IMR-90 (cell line): ENCODE results near the gene PCDH1. TPM values are rescaled to one million over a fixed set of nuclear protein-coding genes. Genes with fewer than 3 reads are reported as not detected.
"Not testable (repeated sequence)": the region's sequence is repeated elsewhere in the genome, so short reads cannot be mapped to it uniquely, and the experiment has no call there.

ENCODE experiments used
- ATAC-seq: fragments of 200-7000 bp; cut with Tn5 transposase; 2 replicates; pipeline ENCODE4 v1.9.1; 2020; ENCODE audit warnings: low read depth, mild to moderate bottlenecking, moderate library complexity
- BruUV-seq: library from RNA; stranded (reverse); fragments of 400-500 nt; replicated peaks from 2 replicates; lab custom pipeline; 2021; lab: Mats Ljungman, UMichigan
- CTCF ChIA-PET: fragments of 300-600 bp; formaldehyde crosslinking; extraction: SDS; loops from one replicate; lab custom pipeline; 2021; ENCODE audit warnings: antibody characterized with exemption; lab: Yijun Ruan, JAX
- POLR2A ChIA-PET: fragments of 300-600 bp; sonication (Branson Sonifier 250); formaldehyde crosslinking; loops from one replicate; lab custom pipeline; 2022; ENCODE audit warnings: antibody characterized with exemption; ENCODE audit not compliant: unreplicated experiment; lab: Charles Lee
- DNase-seq: peaks from one replicate; pipeline ENCODE4 v3.0.0; 2013
- H2AFZ ChIP-seq: replicated peaks from 2 replicates; pipeline ENCODE3; 2013; ENCODE audit warnings: low read length, mild to moderate bottlenecking; ENCODE audit not compliant: poor library complexity
- H2AK5ac ChIP-seq: 2 replicates; pipeline ENCODE4 v1.6.1; 2013; ENCODE audit warnings: low read depth, low read length, inconsistent platforms
- H2AK9ac ChIP-seq: replicated peaks from 2 replicates; pipeline ENCODE3; 2013; ENCODE audit warnings: mild to moderate bottlenecking, low read depth, low read length, moderate library complexity; ENCODE audit not compliant: poor library complexity
- H2BK120ac ChIP-seq: 2 replicates; pipeline ENCODE4 v1.6.1; 2013; ENCODE audit warnings: low read depth, low read length, inconsistent platforms
- H2BK15ac ChIP-seq: 3 replicates; pipeline ENCODE4 v1.6.1; 2013; ENCODE audit warnings: low read depth, low read length, inconsistent platforms
- H2BK20ac ChIP-seq: 2 replicates; pipeline ENCODE4 v1.6.1; 2013; ENCODE audit warnings: low read depth, mild to moderate bottlenecking, inconsistent platforms, low read length, moderate library complexity
- H2BK5ac ChIP-seq: 2 replicates; pipeline ENCODE4 v1.6.1; 2013; ENCODE audit warnings: mild to moderate bottlenecking, low read depth, low read length, inconsistent platforms; ENCODE audit not compliant: poor library complexity, severe bottlenecking
- H3K14ac ChIP-seq: replicated peaks from 2 replicates; pipeline ENCODE4 v1.6.1; 2013; ENCODE audit warnings: low read depth, low read length, inconsistent platforms
- H3K18ac ChIP-seq: 2 replicates; pipeline ENCODE4 v1.6.1; 2013; ENCODE audit warnings: low read depth, low read length, control low read depth
- H3K23ac ChIP-seq: 2 replicates; pipeline ENCODE4 v1.6.1; 2013; ENCODE audit warnings: low read depth, low read length, inconsistent platforms
- H3K27ac ChIP-seq: 2 replicates; pipeline ENCODE4 v1.5.1; 2013; ENCODE audit warnings: mild to moderate bottlenecking, control low read depth, low read length; ENCODE audit not compliant: insufficient read depth
- H3K27me3 ChIP-seq: 2 replicates; pipeline ENCODE4 v1.6.1; 2013; ENCODE audit warnings: low read length; ENCODE audit not compliant: control insufficient read depth, insufficient read depth
- H3K36me3 ChIP-seq: 2 replicates; pipeline ENCODE4 v1.6.1; 2013; ENCODE audit warnings: low read length, mixed read lengths; ENCODE audit not compliant: control insufficient read depth, insufficient read depth
- H3K4ac ChIP-seq: 2 replicates; pipeline ENCODE4 v1.6.1; 2013; ENCODE audit warnings: low read depth, low read length, inconsistent platforms
- H3K4me1 ChIP-seq: 2 replicates; pipeline ENCODE4 v1.6.1; 2013; ENCODE audit warnings: low read length, mixed read lengths; ENCODE audit not compliant: control insufficient read depth, insufficient read depth
- H3K4me2 ChIP-seq: 2 replicates; pipeline ENCODE4 v1.6.1; 2013; ENCODE audit warnings: low read depth, mild to moderate bottlenecking, control low read depth, low read length, moderate library complexity
- H3K4me3 ChIP-seq: 2 replicates; pipeline ENCODE4 v1.5.1; 2013; ENCODE audit warnings: low read depth, mild to moderate bottlenecking, control low read depth, low read length, moderate library complexity; ENCODE audit not compliant: insufficient read depth
- H3K56ac ChIP-seq: 2 replicates; pipeline ENCODE4 v1.6.1; 2013; ENCODE audit warnings: low read length, inconsistent platforms; ENCODE audit not compliant: insufficient read depth; ENCODE audit errors: extremely low read depth
- H3K79me1 ChIP-seq, 2 experiments: 2 replicates each; pipeline ENCODE4 v1.6.1; 2013; ENCODE audit warnings: low read length in 2 of 2, inconsistent platforms in 1 of 2, low read depth in 1 of 2
- H3K9ac ChIP-seq: 2 replicates; pipeline ENCODE4 v1.6.1; 2013; ENCODE audit warnings: low read depth, low read length, control low read depth
- H3K9me1 ChIP-seq: 2 replicates; pipeline ENCODE4 v1.6.1; 2013; ENCODE audit warnings: low read length, inconsistent platforms; ENCODE audit not compliant: insufficient read depth
- H3K9me3 ChIP-seq: 2 replicates; pipeline ENCODE4 v1.6.1; 2013; ENCODE audit warnings: low read length; ENCODE audit not compliant: control insufficient read depth, insufficient read depth
- H4K20me1 ChIP-seq: 2 replicates; pipeline ENCODE4 v1.6.1; 2013; ENCODE audit warnings: low read length, inconsistent platforms; ENCODE audit not compliant: insufficient read depth
- H4K5ac ChIP-seq: 2 replicates; pipeline ENCODE4 v1.6.1; 2013; ENCODE audit warnings: mild to moderate bottlenecking, low read depth, low read length, control low read depth
- H4K8ac ChIP-seq, 2 experiments: 2 replicates each; pipeline ENCODE4 v1.6.1; 2013; ENCODE audit warnings: low read depth in 2 of 2, low read length in 2 of 2, control low read depth in 1 of 2, inconsistent platforms in 1 of 2
- H4K91ac ChIP-seq: 2 replicates; pipeline ENCODE4 v1.6.1; 2013; ENCODE audit warnings: low read depth, low read length, inconsistent platforms; ENCODE audit not compliant: insufficient read depth
- CEBPB ChIP-seq: IDR thresholded peaks from 2 replicates; pipeline ENCODE4 v1.6.1; 2012; ENCODE audit warnings: low read depth, low read length, improper control_type of control experiment
- RAD21 ChIP-seq: IDR thresholded peaks from 2 replicates; pipeline ENCODE4 v1.6.1; 2012; ENCODE audit warnings: low read length, improper control_type of control experiment
- USF2 ChIP-seq: fragments of 150-350 bp; IDR thresholded peaks from 2 replicates; pipeline ENCODE4 v1.6.1; 2017; ENCODE audit warnings: mild to moderate bottlenecking, antibody characterized with exemption, low read length, low read depth
- WGBS, 2 experiments: methylation state at CpG; one replicate each; pipeline versions ENCODE4 v1.1.5 to v1.1.7; 2013; ENCODE audit warnings: missing lambda C conversion rate in 2 of 2; ENCODE audit not compliant: insufficient read length in 1 of 2; ENCODE audit errors: extremely low coverage in 2 of 2; 5-methylcytosine and 5-hydroxymethylcytosine counted together
- dilution Hi-C: fragments of 300-500 bp; cut with HindIII; formaldehyde crosslinking; loops from one replicate; pipeline ENCODE4 v1.14.3; 2018; ENCODE audit warnings: low sequenced_read_pairs; ENCODE audit not compliant: unreplicated experiment
- in situ Hi-C: fragments of 300-500 bp; cut with MboI; formaldehyde crosslinking; loops from 3 replicates; pipeline ENCODE4 v1.14.3; 2019; ENCODE audit warnings: low sequenced_read_pairs, inconsistent platforms, mixed read lengths
- intact Hi-C: fragments of 100-400 bp; cut with micrococcal nuclease; formaldehyde crosslinking; loops from 2 replicates; pipeline ENCODE4 v1.10.0; 2022
- polyA plus RNA-seq, 3 experiments: library from polyadenylated mRNA; depleted of rRNA; stranded (reverse); fragments of >200 nt; gene quantifications; 2 replicates each; pipeline ENCODE4 v1.2.3, GENCODE V29; 2012; ENCODE audit warnings: low replicate concordance in 1 of 3
- total RNA-seq: library from RNA; depleted of rRNA; stranded (reverse); fragments of >200 nt; gene quantifications from 2 replicates; pipeline ENCODE4 v1.2.3, GENCODE V29; 2012

Gene PCDH1
- total and polyA plus RNA-seq, 2 of the 4 experiments (the other 2 are of a cell fraction) = 0.74 to 0.90 TPM

DNA sequence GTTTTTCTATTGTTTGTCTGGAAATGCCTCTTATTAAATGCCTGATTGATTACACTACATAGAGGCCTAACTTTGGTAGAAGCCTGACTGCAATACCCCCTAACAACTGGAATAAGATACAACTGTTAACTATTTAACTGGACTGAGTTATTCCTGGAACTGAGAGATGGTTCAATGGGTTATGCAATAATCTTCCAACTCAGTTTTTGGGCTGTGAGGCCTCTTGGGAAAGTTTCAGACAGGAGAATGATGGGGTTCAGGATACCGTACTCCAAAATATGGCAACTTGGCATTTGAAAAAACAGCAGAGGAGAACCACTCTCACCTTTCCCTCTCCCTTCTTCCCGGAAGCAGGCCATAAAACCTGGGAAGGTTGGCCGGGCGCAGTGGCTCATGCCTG is 19.2 kb upstream of the PCDH1 start:
- Histone ChIP-seq H3K4ac (no peak overlapping the region), H3K27ac (no peak overlapping the region), H3K4me1 (no peaks in the 10 kb centered on the region), H3K18ac (no peak overlapping the region), H2BK15ac (no peak overlapping the region), H2BK20ac (no peak overlapping the region), H3K27me3 (peaks cover 20% of the 10 kb centered on the region), H3K9me1 (no peaks in the 10 kb centered on the region), H3K9me3 (no peaks in the 10 kb centered on the region), H3K36me3 (no peaks in the 10 kb centered on the region), H3K14ac (no peak overlapping the region), H4K20me1 (no peaks in the 10 kb centered on the region), H4K91ac (no peak overlapping the region), H4K8ac (no peak overlapping the region), H2AFZ (no peak overlapping the region), H2BK5ac (no peak overlapping the region), H3K9ac (no peak overlapping the region), H2AK5ac (no peak overlapping the region), H3K56ac (no peak overlapping the region), H3K23ac (no peak overlapping the region), H2BK120ac (no peak overlapping the region), H3K4me2 (no peak overlapping the region), H3K4me3 (no peak overlapping the region), H2AK9ac (no peak overlapping the region), H4K5ac (no peak overlapping the region), H3K79me1 (no peaks in the 10 kb centered on the region)
- WGBS, 2 experiments = no CpG with 5 or more reads among the region's 4 CpGs
- no peak for TF ChIP-seq USF2
- peak; percentile 82 for TF ChIP-seq CEBPB
- TF ChIP-seq RAD21 = no peak
- dilution Hi-C loops = no loop called here
- intact Hi-C loops = no loop called here
- in situ Hi-C loops = no loop called here
- CTCF ChIA-PET = no interaction called here
- no peak for DNase-seq
- BruUV-seq = no TSS peak
- POLR2A ChIA-PET = no interaction called here
- ATAC-seq = no peak

- H4K5ac ChIP-seq, ATAC-seq, in situ Hi-C loops, DNase-seq, H2BK15ac ChIP-seq, H3K18ac ChIP-seq, H4K91ac ChIP-seq, BruUV-seq, H2AFZ ChIP-seq, intact Hi-C loops, H3K56ac ChIP-seq, H3K9me3 ChIP-seq, H3K4me1 ChIP-seq, H3K4me2 ChIP-seq, H3K23ac ChIP-seq, H3K4ac ChIP-seq, H3K36me3 ChIP-seq, H3K79me1 ChIP-seq, H3K9ac ChIP-seq, H3K4me3 ChIP-seq, H3K9me1 ChIP-seq, H2BK20ac ChIP-seq, dilution Hi-C loops, POLR2A ChIA-PET, H3K14ac ChIP-seq, H4K8ac ChIP-seq, H4K20me1 ChIP-seq, H2BK120ac ChIP-seq, H2AK9ac ChIP-seq, H3K27me3 ChIP-seq, H2BK5ac ChIP-seq, H3K27ac ChIP-seq, H2AK5ac ChIP-seq: not testable (repeated sequence)
- no CpG with 5 or more reads among the region's 2 CpGs for WGBS, 2 experiments
- CTCF ChIA-PET = interaction anchor here (1.6 to 3.3 kb wide), 2 partner anchors 11 to 70 kb away, joined by 12 to 27 read pairs; partner anchors contain the start of gene PCDH1
Measured at GRCh38 chr5:141890429-141890828, 12.2 kb upstream of the PCDH1 start.
